Purkinje cell (primary cell): ENCODE data around the gene PITPNM2. TPM values are rescaled to one million over a fixed set of nuclear protein-coding genes. Genes with fewer than 3 reads are reported as not detected.

ENCODE experiments used
- polyA plus RNA-seq: library from polyadenylated mRNA; unstranded; fragments of >200 nt; fragmentation: Nextera tagmentation; gene quantifications from 2 replicates; pipeline ENCODE4 v1.2.1, GENCODE V29; 2014

Gene PITPNM2
- 0.23 and 0.39 TPM in 2 replicates for polyA plus RNA-seq

GRCh38 chr12:123150744-123151456 is at the start of gene PITPNM2:
TSS of gene PITPNM2 (minus strand) at chr12:123151090. CDS start at chr12:123034590, 116,500 bp downstream.

Other genes starting within 250 kb of the PITPNM2 start
- gene ABCB9, start 184.6 kb downstream of the PITPNM2 start, polyA plus RNA-seq, result 3.0 and 3.6 TPM in 2 replicates
- 2.8 and 4.8 TPM in 2 replicates for gene OGFOD2, start 175.8 kb downstream of the PITPNM2 start, polyA plus RNA-seq
- 11.9 and 23.7 TPM in 2 replicates for gene ARL6IP4, start 170.4 kb downstream of the PITPNM2 start, polyA plus RNA-seq
- 12.4 and 18.9 TPM in 2 replicates for gene MPHOSPH9, start 82.1 kb upstream of the PITPNM2 start, polyA plus RNA-seq
- 18.0 and 24.9 TPM in 2 replicates for gene MTRFR, start 82.3 kb upstream of the PITPNM2 start, polyA plus RNA-seq
- 60.0 and 90.9 TPM in 2 replicates for gene CDK2AP1, start 120.8 kb upstream of the PITPNM2 start, polyA plus RNA-seq
- 13.4 and 20.8 TPM in 2 replicates for gene SBNO1, start 213.8 kb upstream of the PITPNM2 start, polyA plus RNA-seq
- gene KMT5A, start 233.0 kb upstream of the PITPNM2 start, polyA plus RNA-seq, result 3.1 and 5.3 TPM in 2 replicates